OCI-LY7 (cell line): Measurements from ENCODE around the gene GAS2L2. TPM values are rescaled to one million over a fixed set of nuclear protein-coding genes. Genes with fewer than 3 reads are reported as not detected.

Experiments used
- BruUV-seq: library from RNA; stranded (reverse); fragments of 400-500 nt; replicated peaks from 2 replicates; lab custom pipeline; 2021; lab: Mats Ljungman, UMichigan
- CTCF ChIA-PET: fragments of 300-600 bp; sonication (Branson Sonifier 250); formaldehyde crosslinking; loops from one replicate; lab custom pipeline; 2022; ENCODE audit warnings: antibody characterized with exemption; ENCODE audit not compliant: unreplicated experiment; lab: Charles Lee
- POLR2A ChIA-PET: fragments of 300-600 bp; sonication (Branson Sonifier 250); formaldehyde crosslinking; loops from one replicate; lab custom pipeline; 2022; ENCODE audit warnings: antibody characterized with exemption; lab: Charles Lee
- DNase-seq: peaks from one replicate; pipeline ENCODE4 v3.0.0-alpha.2; 2015; ENCODE audit warnings: low spot score
- H2AFZ ChIP-seq: fragments of 200-600 bp; sonication (generic), shearing (Covaris generic); 2 replicates; pipeline ENCODE4 v1.6.1; 2014; ENCODE audit warnings: mild to moderate bottlenecking, antibody characterized with exemption, low read length, moderate library complexity
- H3K27ac ChIP-seq: fragments of 200-600 bp; sonication (generic); 2 replicates; pipeline ENCODE4 v1.5.1; 2014; ENCODE audit warnings: mixed run types, low read depth, mild to moderate bottlenecking, moderate library complexity, low read length, inconsistent platforms; ENCODE audit not compliant: poor library complexity, severe bottlenecking
- H3K36me3 ChIP-seq: fragments of 200-600 bp; sonication (generic); 2 replicates; pipeline ENCODE4 v1.6.1; 2014; ENCODE audit warnings: mild to moderate bottlenecking, antibody characterized with exemption, low read length, moderate library complexity, mixed read lengths; ENCODE audit not compliant: insufficient read depth
- H3K4me1 ChIP-seq: fragments of 200-600 bp; sonication (generic); 2 replicates; pipeline ENCODE4 v1.5.1; 2014; ENCODE audit warnings: mild to moderate bottlenecking, low read length; ENCODE audit not compliant: insufficient read depth, poor library complexity, severe bottlenecking
- H3K4me2 ChIP-seq: fragments of 200-600 bp; sonication (generic); 2 replicates; pipeline ENCODE4 v1.6.1; 2014; ENCODE audit warnings: mild to moderate bottlenecking, low read length
- H3K4me3 ChIP-seq: fragments of 200-600 bp; sonication (generic); 2 replicates; pipeline ENCODE4 v1.5.1; 2014; ENCODE audit warnings: mild to moderate bottlenecking, low read depth, low read length; ENCODE audit not compliant: poor library complexity, severe bottlenecking
- H3K79me2 ChIP-seq: fragments of 200-600 bp; sonication (generic); 2 replicates; pipeline ENCODE4 v1.6.1; 2016; ENCODE audit warnings: low read depth, mild to moderate bottlenecking, low read length, moderate library complexity, mixed read lengths; ENCODE audit not compliant: insufficient read depth
- H3K9me2 ChIP-seq: fragments of 200-600 bp; sonication (generic); 2 replicates; pipeline ENCODE4 v1.6.1; 2016; ENCODE audit warnings: mild to moderate bottlenecking, low read length, mixed read lengths; ENCODE audit not compliant: insufficient read depth
- H3K9me3 ChIP-seq: fragments of 200-600 bp; sonication (generic); 2 replicates; pipeline ENCODE4 v1.6.1; 2014; ENCODE audit warnings: mild to moderate bottlenecking, mixed run types, low read length, mixed read lengths
- H4K20me1 ChIP-seq: fragments of 200-600 bp; sonication (generic); 2 replicates; pipeline ENCODE4 v1.6.1; 2014; ENCODE audit warnings: mild to moderate bottlenecking, antibody characterized with exemption, low read length, moderate library complexity, mixed read lengths; ENCODE audit not compliant: insufficient read depth
- CTCF ChIP-seq: fragments of 200-600 bp; sonication (generic); conservative IDR thresholded peaks from 2 replicates; pipeline ENCODE4 v1.5.1; 2014; ENCODE audit warnings: mild to moderate bottlenecking, antibody characterized with exemption, low read length, moderate library complexity, mixed read lengths
- EZH2phosphoT487 ChIP-seq: fragments of 200-600 bp; sonication (generic); IDR thresholded peaks from 2 replicates; pipeline ENCODE4 v1.6.1; 2018; ENCODE audit warnings: low read depth, borderline replicate concordance, mild to moderate bottlenecking, mixed run types, antibody characterized with exemption, low read length, moderate library complexity, mixed read lengths
- intact Hi-C: fragments of 100-400 bp; cut with micrococcal nuclease; formaldehyde crosslinking; loops from one replicate; pipeline ENCODE4 v1.10.0; 2022; ENCODE audit not compliant: unreplicated experiment
- total RNA-seq, 2 experiments: library from RNA; depleted of rRNA in 1 of 2; stranded (reverse); fragments of >200 nt in 1 of 2; shearing (Covaris generic) in 1 of 2; gene quantifications; 2 replicates each; pipeline ENCODE4 v1.2.3, GENCODE V29; 2014 to 2022

The GAS2L2 gene
- total RNA-seq, 2 experiments from 2014 or later, result 0.21 TPM; not detected in 1

GRCh38 chr17:35731917-35732805, 20.9 kb downstream of the GAS2L2 start:
- H3K27ac ChIP-seq, result no peak overlapping the region
- H3K4me3 ChIP-seq, result no peak overlapping the region
- ChIA-PET CTCF (no interaction called here), POLR2A (no interaction called here)
- TF ChIP-seq EZH2phosphoT487 (no peak), CTCF (no peak)
- no TSS peak for BruUV-seq
- H3K9me3 ChIP-seq, result no peaks in the 10 kb centered on the region
- H3K36me3 ChIP-seq, result no peaks in the 10 kb centered on the region
- H2AFZ ChIP-seq, result no peak overlapping the region
- H3K9me2 ChIP-seq, result no peaks in the 10 kb centered on the region
- H4K20me1 ChIP-seq, result no peaks in the 10 kb centered on the region
- H3K4me2 ChIP-seq, result no peak overlapping the region
- no peak for DNase-seq
- H3K79me2 ChIP-seq, result no peaks in the 10 kb centered on the region
- intact Hi-C loops, result no loop called here
- peaks cover 9% of the 10 kb centered on the region for H3K4me1 ChIP-seq

DNA sequence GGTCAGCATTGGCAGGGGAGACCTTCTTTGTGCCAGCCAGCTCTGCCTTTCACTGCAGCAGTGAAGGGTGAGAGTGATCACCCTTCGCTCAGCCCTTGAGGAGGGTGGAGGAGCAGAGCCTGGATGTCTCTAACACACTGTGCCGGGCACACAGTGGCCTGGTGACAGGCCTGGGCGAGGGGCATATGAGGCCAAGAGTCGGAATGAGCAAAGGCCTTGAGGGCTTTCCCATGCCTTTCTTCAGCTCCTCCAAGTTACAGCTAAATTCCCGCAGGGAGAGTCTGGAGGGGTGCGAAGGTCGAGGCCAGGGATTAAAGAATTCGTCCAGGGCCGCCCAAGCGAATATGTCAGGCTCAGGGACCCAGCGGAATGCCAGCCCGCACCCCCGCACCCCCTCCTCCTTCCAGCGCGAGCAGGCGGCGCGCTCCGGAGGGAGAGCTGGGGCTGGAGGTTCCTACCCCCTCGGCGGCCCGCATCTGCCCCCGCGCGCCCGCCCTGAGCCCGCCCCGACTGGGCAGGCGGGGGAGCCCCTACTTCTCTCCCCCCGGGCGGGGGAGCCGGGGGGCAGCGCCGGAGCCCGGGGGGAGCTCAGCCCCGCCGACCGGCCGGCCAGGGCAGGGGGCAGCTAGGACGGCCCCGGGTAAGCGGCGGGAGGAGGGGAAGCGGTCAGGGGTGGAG, 21.7 kb downstream of the GAS2L2 start, which contains the start of gene RASL10B:
Gene RASL10B, plus strand, starts transcription at position 401 of the 678 bp plus-strand sequence. CDS start 3,546 bp downstream, outside the sequence.
- Histone ChIP-seq H3K4me3 (no peak within 1 kb of the TSS), H4K20me1 (no peaks in the 10 kb centered on the region), H3K27ac (no peak within 1 kb of the TSS), H3K36me3 (peaks cover 3% of the 10 kb centered on the region; the same call in 1 of the 2 replicates), H3K4me2 (no peak within 1 kb of the TSS), H3K9me2 (no peaks in the 10 kb centered on the region), H2AFZ (no peak within 1 kb of the TSS), H3K79me2 (no peaks in the 10 kb centered on the region), H3K9me3 (no peaks in the 10 kb centered on the region), H3K4me1 (peaks cover 17% of the 10 kb centered on the region)
- no peak for TF ChIP-seq EZH2phosphoT487
- TF ChIP-seq CTCF, result no peak
- POLR2A ChIA-PET, result no interaction called here
- BruUV-seq, result no TSS peak
- intact Hi-C loops, result no loop called here
- CTCF ChIA-PET, result no interaction called here
- DNase-seq, result no peak
